Right atrium auricular region (tissue), 2 donors: ENCODE results near the gene CNTNAP5. TPM values are rescaled to one million over a fixed set of nuclear protein-coding genes. Genes with fewer than 3 reads are reported as not detected.

ENCODE experiments used
- DNase-seq: peaks from one replicate; pipeline ENCODE4 v3.0.0-alpha.2; 2019; ENCODE audit warnings: low spot score
- H3K27ac ChIP-seq, 2 donors: fragments of 200-600 bp; sonication (generic); 1 replicate in 1 of 2; 2 replicates in 1 of 2; pipeline ENCODE4 v1.5.1; 2016 to 2019
- H3K27me3 ChIP-seq, 2 donors: fragments of 200-600 bp; sonication (generic); one replicate each; pipeline versions ENCODE4 v1.5.1 to v1.6.0; 2017 to 2019
- H3K36me3 ChIP-seq: fragments of 200-600 bp; sonication (generic); one replicate; pipeline ENCODE4 v1.5.1; 2016
- H3K4me1 ChIP-seq, 2 donors: fragments of 200-600 bp; sonication (generic); one replicate each; pipeline versions ENCODE4 v1.5.1 to v1.6.0; 2017 to 2019
- H3K4me3 ChIP-seq, 2 donors: fragments of 200-600 bp; sonication (generic); 1 replicate in 1 of 2; 2 replicates in 1 of 2; pipeline ENCODE4 v1.5.1; 2017 to 2019; ENCODE audit warnings: mild to moderate bottlenecking in 1 of 2, moderate library complexity in 1 of 2
- H3K9me3 ChIP-seq, 2 donors: fragments of 200-600 bp; sonication (generic); one replicate each; pipeline ENCODE4 v1.5.1; 2019
- total RNA-seq, 2 donors: library from RNA; depleted of rRNA; stranded (reverse); fragments of >200 nt; gene quantifications; one replicate each; pipeline ENCODE4 v1.1.0, GENCODE V29; 2016
- TF ChIP-seq, protein P1 (sequence below), 2 donors: fragments of 200-600 bp; sonication (generic); IDR thresholded peaks; one replicate each; pipeline ENCODE4 v1.5.1; 2019; ENCODE audit warnings: antibody characterized with exemption in 2 of 2

CNTNAP5 gene
- total RNA-seq, 2 donors from 2014 or later: not detected

DNA sequence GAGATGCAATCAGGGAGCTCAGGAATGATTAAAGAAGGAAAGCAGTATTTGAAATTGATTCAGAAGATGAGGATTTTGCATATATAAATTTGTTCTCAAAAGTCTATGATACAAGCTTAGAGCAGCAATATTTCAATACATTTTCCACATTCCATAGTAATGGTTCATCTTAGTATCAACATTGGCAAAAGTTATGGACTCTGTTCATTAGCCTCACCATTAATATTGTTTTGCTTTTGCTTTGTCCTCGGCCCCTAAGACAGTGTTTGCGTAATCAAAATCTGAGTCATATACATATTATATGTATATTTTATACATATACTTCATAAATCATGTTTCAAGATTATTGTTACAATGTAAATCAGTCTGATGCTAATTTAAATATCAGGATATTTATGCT, 176.6 kb downstream of the CNTNAP5 start:
- Histone ChIP-seq H3K27ac (no peak overlapping the region), H3K4me3 (no peak overlapping the region), H3K4me1 (no peaks in the 10 kb centered on the region), H3K36me3 (no peaks in the 10 kb centered on the region), H3K27me3 (no peaks in the 10 kb centered on the region), H3K9me3 (no peaks in the 10 kb centered on the region)
- no peak for DNase-seq
- TF ChIP-seq, protein P1, sequence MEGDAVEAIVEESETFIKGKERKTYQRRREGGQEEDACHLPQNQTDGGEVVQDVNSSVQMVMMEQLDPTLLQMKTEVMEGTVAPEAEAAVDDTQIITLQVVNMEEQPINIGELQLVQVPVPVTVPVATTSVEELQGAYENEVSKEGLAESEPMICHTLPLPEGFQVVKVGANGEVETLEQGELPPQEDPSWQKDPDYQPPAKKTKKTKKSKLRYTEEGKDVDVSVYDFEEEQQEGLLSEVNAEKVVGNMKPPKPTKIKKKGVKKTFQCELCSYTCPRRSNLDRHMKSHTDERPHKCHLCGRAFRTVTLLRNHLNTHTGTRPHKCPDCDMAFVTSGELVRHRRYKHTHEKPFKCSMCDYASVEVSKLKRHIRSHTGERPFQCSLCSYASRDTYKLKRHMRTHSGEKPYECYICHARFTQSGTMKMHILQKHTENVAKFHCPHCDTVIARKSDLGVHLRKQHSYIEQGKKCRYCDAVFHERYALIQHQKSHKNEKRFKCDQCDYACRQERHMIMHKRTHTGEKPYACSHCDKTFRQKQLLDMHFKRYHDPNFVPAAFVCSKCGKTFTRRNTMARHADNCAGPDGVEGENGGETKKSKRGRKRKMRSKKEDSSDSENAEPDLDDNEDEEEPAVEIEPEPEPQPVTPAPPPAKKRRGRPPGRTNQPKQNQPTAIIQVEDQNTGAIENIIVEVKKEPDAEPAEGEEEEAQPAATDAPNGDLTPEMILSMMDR (IDR thresholded peaks at IDR 0.05): no peak

DNA sequence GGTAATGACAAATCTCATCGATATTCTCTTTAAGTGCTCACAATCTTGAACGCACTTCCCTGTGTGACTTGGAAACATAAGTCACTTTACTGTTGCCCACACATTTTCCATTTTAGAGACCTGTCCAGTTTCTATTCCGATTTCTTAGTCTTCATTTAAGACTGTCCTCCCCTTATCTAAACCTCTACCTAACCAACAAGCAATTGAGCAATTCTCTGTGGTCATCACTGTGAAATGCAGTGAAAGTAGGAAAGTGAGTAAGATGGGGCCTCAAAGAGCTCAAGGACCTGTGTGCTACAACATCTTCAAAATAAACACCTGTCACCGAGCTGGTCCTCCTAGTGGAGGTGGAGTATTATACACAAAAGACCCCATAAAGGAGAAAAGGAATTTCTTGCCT, 184.4 kb downstream of the CNTNAP5 start:
- Histone ChIP-seq H3K9me3 (no peaks in the 10 kb centered on the region), H3K27ac (no peak overlapping the region), H3K4me3 (no peak overlapping the region), H3K36me3 (no peaks in the 10 kb centered on the region), H3K4me1 (no peaks in the 10 kb centered on the region), H3K27me3 (no peaks in the 10 kb centered on the region)
- DNase-seq: no peak
- TF ChIP-seq, protein P1 (IDR thresholded peaks at IDR 0.05): no peak

- no peak overlapping the region for H3K27ac ChIP-seq
- no peaks in the 10 kb centered on the region for H3K9me3 ChIP-seq
- no peaks in the 10 kb centered on the region for H3K4me1 ChIP-seq
- no peak for DNase-seq
- H3K4me3 ChIP-seq: no peak overlapping the region
- no peaks in the 10 kb centered on the region for H3K27me3 ChIP-seq
- TF ChIP-seq, protein P1 (IDR thresholded peaks at IDR 0.05): no peak
- H3K36me3 ChIP-seq: no peaks in the 10 kb centered on the region
Observed at GRCh38 chr2:124211461-124211860, 186.4 kb downstream of the CNTNAP5 start.

DNA sequence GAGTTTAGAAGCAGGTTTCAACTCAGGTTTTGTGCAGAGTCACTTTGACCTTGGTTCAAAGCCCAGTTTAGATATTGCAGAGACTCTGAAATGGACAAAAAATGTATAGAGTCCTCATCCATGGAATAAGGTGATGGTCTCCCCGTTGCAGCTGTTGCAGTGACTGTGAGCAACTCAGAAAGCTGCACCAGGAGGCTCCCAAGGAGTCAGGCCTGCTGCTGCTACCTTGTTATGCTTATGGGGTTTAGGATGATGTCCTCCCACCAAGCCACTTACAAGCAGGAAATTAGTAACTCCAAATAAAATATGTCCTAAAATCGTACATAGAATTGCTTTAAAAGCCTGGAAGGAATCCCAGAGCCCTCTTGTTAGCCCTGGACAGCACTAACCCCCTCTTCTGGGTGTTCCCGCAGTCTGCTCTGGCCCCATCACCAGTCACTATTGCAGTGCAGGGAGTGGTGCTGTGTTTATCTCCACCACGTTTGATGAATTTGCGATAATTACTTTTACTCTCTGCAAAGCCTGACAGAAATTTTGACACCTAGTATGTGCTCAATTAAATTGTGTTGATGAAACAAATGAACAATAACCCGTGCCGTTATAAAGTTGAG, 189.0 kb downstream of the CNTNAP5 start:
- DNase-seq: no peak
- TF ChIP-seq, protein P1 (IDR thresholded peaks at IDR 0.05): no peak
- no peaks in the 10 kb centered on the region for H3K9me3 ChIP-seq
- H3K4me3 ChIP-seq: no peak overlapping the region
- H3K27ac ChIP-seq: no peak overlapping the region
- H3K27me3 ChIP-seq: no peaks in the 10 kb centered on the region
- no peaks in the 10 kb centered on the region for H3K36me3 ChIP-seq
- H3K4me1 ChIP-seq: no peaks in the 10 kb centered on the region

DNA sequence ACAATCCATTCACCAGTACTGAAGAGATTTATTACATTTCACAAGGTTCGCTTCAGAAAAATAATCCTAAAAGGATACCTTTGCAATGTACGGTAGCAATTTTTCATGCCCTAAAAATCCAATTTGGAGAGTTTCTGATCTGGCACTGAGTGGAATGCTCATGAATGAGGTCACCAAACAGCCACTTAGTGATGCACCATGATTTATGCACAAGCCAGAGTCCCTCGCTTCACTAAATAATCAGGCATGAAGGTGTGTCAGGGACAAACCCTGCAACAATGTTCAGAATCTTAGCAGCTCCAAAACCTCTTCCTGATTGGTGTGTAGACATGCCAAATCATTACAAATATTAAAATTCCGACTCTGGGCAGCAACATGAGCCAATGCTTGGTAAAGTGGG, 221.1 kb downstream of the CNTNAP5 start:
- Histone ChIP-seq H3K9me3 (no peaks in the 10 kb centered on the region), H3K27me3 (no peaks in the 10 kb centered on the region), H3K4me3 (no peak overlapping the region), H3K4me1 (no peaks in the 10 kb centered on the region), H3K36me3 (no peaks in the 10 kb centered on the region), H3K27ac (no peak overlapping the region)
- no peak for DNase-seq
- TF ChIP-seq, protein P1 (IDR thresholded peaks at IDR 0.05): no peak

- H3K36me3 ChIP-seq: no peaks in the 10 kb centered on the region
- H3K4me3 ChIP-seq: no peak overlapping the region
- TF ChIP-seq, protein P1 (IDR thresholded peaks at IDR 0.05): no peak
- no peak for DNase-seq
- H3K27ac ChIP-seq: no peak overlapping the region
- H3K9me3 ChIP-seq: no peaks in the 10 kb centered on the region
- no peaks in the 10 kb centered on the region for H3K4me1 ChIP-seq
- H3K27me3 ChIP-seq: no peaks in the 10 kb centered on the region
Observed at GRCh38 chr2:124248386-124248785, 223.3 kb downstream of the CNTNAP5 start.
